Thymus (tissue), 11 donors: Measurements from ENCODE around the gene TMEM266. TPM values are rescaled to one million over a fixed set of nuclear protein-coding genes. Genes with fewer than 3 reads are reported as not detected.

Experiments
- DNase-seq, 9 donors: peaks; one replicate each; pipeline ENCODE4 v3.0.0-alpha.2; 2013; ENCODE audit warnings: low spot score in 9 of 9, low read depth in 6 of 9, missing footprints in 1 of 9
- H3K27ac ChIP-seq, 2 donors: one replicate each; pipeline ENCODE4 v1.5.1; 2013; ENCODE audit warnings: control low read depth in 1 of 2, low read depth in 1 of 2, low read length in 1 of 2, mild to moderate bottlenecking in 1 of 2, moderate library complexity in 1 of 2
- H3K27me3 ChIP-seq, 2 donors: one replicate each; pipeline ENCODE4 v1.5.1; 2013; ENCODE audit warnings: low read length in 1 of 2; ENCODE audit not compliant: control insufficient read depth in 2 of 2, insufficient read depth in 1 of 2
- H3K36me3 ChIP-seq, 2 donors: one replicate each; pipeline ENCODE4 v1.5.1; 2013; ENCODE audit warnings: low read length in 1 of 2, mild to moderate bottlenecking in 1 of 2, moderate library complexity in 1 of 2; ENCODE audit not compliant: control insufficient read depth in 2 of 2, insufficient read depth in 2 of 2
- H3K4me1 ChIP-seq, 2 donors: one replicate each; pipeline ENCODE4 v1.5.1; 2013; ENCODE audit warnings: low read length in 2 of 2; ENCODE audit not compliant: control insufficient read depth in 2 of 2, insufficient read depth in 2 of 2
- H3K4me3 ChIP-seq, 2 donors: one replicate each; pipeline ENCODE4 v1.5.1; 2013; ENCODE audit warnings: low read length in 2 of 2, control low read depth in 1 of 2, mild to moderate bottlenecking in 1 of 2
- H3K9me3 ChIP-seq, 2 donors: one replicate each; pipeline ENCODE4 v1.5.1; 2013; ENCODE audit warnings: low read length in 1 of 2, mild to moderate bottlenecking in 1 of 2; ENCODE audit not compliant: control insufficient read depth in 2 of 2, insufficient read depth in 1 of 2
- WGBS: extraction: QIAGEN DNeasy Blood & Tissue Kit; methylation state at CpG from one replicate; pipeline ENCODE4 v1.1.7; 2013; 5-methylcytosine and 5-hydroxymethylcytosine counted together
- polyA plus RNA-seq: library from polyadenylated mRNA; stranded (reverse); fragments of 200-250 nt; gene quantifications from one replicate; pipeline ENCODE4 v1.2.3, GENCODE V29; 2013
- total RNA-seq: library from RNA; stranded (reverse); fragments of 120-200 nt; gene quantifications from one replicate; pipeline ENCODE4 v1.2.4, GENCODE V29; 2013
- donor health status: healthy.

TMEM266 gene
- total and polyA plus RNA-seq, 2 donors, result 1.2 TPM

DNA sequence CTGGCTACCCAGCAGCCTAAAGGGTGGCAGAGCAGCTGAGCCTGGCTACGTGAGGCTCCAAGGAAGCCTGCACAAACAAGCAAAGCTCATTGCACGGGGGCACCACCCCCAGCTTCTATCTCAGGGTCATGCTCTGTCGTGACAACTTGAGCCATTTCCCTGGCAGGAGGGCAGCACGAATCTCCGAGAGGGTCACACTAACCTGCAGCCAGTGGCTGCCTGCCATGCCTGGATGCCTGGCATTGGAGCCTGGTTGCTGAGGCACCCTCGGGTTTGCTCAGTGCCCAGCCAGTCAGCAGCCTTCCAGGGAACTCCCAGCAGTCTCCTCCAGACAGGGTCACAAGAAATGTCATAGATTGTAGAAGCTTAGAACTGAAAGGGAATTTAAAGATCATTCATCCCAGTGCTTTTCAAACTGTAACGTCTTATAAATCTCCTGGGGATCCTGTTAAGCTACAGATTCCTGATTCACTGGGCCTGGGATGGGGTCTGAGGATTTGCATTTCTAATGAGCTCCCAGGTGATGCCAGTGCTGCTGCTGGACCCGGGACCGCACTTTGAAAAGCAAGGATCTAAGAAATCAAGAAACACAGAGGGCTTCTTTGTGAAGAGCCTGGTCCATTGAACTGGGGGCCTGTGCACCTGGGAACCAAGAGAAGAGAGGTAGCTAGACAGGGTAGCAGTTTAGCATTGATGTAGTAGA, 48.4 kb downstream of the TMEM266 start:
- Histone ChIP-seq H3K4me3 (no peak overlapping the region), H3K4me1 (no peaks in the 10 kb centered on the region), H3K9me3 (no peaks in the 10 kb centered on the region), H3K27me3 (peaks cover 0 to 4% of the 10 kb centered on the region in 2 donors), H3K27ac (no peak overlapping the region), H3K36me3 (no peaks in the 10 kb centered on the region)
- DNase-seq, result no peak
- WGBS, result 79% methylated on average over 9 of the region's 9 CpGs

DNA sequence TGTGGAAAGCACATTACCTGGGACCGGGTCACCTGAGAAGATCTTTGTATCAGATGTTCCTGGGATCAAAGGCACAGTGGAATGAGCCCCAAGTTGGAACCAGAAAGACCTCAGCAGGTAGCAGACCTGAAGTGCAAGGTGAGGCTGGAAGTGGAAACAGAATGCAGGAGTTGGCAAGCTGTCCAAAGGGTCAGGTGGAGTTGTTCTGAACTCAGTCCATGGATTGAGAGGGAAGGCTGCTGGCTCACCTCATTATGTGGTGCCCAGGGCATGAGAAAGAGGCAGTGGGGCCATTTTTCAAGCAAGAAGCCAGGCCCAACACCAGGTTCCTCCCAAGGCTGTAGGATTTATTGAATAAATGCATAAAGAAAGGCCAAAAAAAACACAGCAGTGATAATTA, 49.3 kb downstream of the TMEM266 start:
- no peaks in the 10 kb centered on the region for H3K4me1 ChIP-seq
- H3K27me3 ChIP-seq, result peaks cover 0 to 4% of the 10 kb centered on the region in 2 donors
- WGBS, result 90% methylated on average over 1 of the region's 1 CpG
- no peaks in the 10 kb centered on the region for H3K36me3 ChIP-seq
- no peak overlapping the region for H3K27ac ChIP-seq
- DNase-seq, result no peak
- no peak overlapping the region for H3K4me3 ChIP-seq
- no peaks in the 10 kb centered on the region for H3K9me3 ChIP-seq

GRCh38 chr15:76114561-76114960, 54.8 kb downstream of the TMEM266 start:
- Histone ChIP-seq H3K4me1 (no peaks in the 10 kb centered on the region), H3K27ac (no peak overlapping the region), H3K9me3 (no peaks in the 10 kb centered on the region), H3K36me3 (no peaks in the 10 kb centered on the region), H3K4me3 (no peak overlapping the region), H3K27me3 (peaks cover 0 to 5% of the 10 kb centered on the region in 2 donors)
- no peak for DNase-seq
- 87% methylated on average over 3 of the region's 3 CpGs for WGBS

DNA sequence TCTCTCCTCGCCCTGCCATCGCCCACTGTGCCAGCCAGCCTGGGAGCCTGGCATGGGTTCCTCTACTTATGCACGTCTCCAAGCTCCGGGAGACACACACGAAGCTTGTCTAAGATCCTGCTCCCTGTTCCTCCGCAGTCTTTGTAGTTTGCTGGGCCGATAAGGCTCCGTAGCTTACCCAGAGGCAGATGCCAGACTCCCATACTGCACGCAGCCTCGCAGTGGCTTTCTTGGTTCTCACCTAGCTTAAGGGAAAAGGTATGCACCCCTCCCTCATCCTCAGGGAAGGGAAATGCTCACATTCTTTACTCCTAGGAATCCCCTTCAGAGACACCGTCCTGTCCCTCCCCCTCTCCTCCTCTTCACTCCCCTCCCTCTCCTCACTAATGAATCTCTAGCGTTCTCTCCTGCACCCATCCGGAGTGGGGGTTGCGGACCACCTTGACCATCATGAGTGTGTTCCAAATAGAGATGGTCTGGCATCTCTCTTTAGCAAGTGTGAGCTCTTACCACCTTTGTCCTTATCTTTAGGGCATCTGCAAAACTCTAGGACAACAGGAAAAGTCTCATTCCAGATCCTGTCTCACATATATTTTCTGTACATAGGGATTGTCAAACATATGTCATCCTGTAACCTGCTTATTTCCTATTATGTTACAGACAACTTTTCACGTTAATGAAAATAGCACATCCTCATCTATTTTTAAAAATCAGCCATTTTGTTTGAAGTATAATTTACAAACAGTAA, 56.5 kb downstream of the TMEM266 start:
- DNase-seq, result no peak
- no peaks in the 10 kb centered on the region for H3K4me1 ChIP-seq
- no peaks in the 10 kb centered on the region for H3K9me3 ChIP-seq
- H3K4me3 ChIP-seq, result no peak overlapping the region
- WGBS, result 85% methylated on average over 15 of the region's 15 CpGs
- peaks cover 0 to 5% of the 10 kb centered on the region in 2 donors for H3K27me3 ChIP-seq
- H3K36me3 ChIP-seq, result no peaks in the 10 kb centered on the region
- no peak overlapping the region for H3K27ac ChIP-seq

DNA sequence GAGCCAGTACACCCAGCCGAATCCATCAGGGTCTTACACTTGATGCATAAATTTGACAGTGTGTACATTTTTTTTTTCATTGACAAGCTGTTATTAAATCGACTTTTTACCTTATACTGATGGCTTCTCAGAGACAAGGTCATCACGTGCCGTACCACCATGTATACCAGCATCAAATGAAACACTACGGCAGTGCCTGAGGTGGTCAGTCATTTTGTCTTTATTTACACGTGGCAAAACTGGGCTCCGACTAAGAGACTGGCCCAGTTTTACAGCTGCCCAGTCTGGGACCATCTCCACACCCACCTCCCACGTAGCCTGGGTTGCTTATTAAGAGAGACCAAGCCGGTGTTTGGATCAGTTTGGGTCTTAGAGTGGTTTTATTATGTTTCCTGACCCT, 57.4 kb downstream of the TMEM266 start:
- Histone ChIP-seq H3K4me3 (no peak overlapping the region), H3K27ac (no peak overlapping the region), H3K4me1 (no peaks in the 10 kb centered on the region), H3K36me3 (no peaks in the 10 kb centered on the region), H3K27me3 (peaks cover 0 to 5% of the 10 kb centered on the region in 2 donors), H3K9me3 (no peaks in the 10 kb centered on the region)
- DNase-seq, result no peak
- WGBS, result 94% methylated on average over 9 of the region's 9 CpGs

DNA sequence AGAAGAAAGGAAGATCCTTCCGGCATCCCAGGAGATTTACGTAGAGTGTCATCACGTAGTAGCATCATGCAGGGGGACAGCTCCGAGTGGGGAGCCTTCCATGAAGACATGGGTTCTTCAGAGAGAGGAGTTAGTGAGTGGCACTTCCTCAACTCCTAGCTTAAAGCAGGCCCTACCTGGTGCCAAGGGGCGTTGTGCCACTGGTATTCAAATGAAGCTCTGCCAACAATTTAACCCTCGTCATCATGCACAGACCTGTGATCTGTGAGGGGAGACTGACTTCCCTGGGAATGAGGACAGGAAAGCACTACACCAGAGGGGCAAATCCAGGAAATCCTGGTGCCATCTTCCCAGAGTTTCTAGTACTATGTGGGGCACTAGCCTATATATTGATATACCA, 59.0 kb downstream of the TMEM266 start:
- Histone ChIP-seq H3K9me3 (no peaks in the 10 kb centered on the region), H3K27ac (no peak overlapping the region), H3K4me3 (no peak overlapping the region), H3K4me1 (no peaks in the 10 kb centered on the region), H3K36me3 (no peaks in the 10 kb centered on the region), H3K27me3 (peaks cover 0 to 5% of the 10 kb centered on the region in 2 donors)
- DNase-seq, result no peak
- 96% methylated on average over 6 of the region's 6 CpGs for WGBS

GRCh38 chr15:76123031-76123430, 63.2 kb downstream of the TMEM266 start:
- Histone ChIP-seq H3K4me3 (no peak overlapping the region), H3K4me1 (no peaks in the 10 kb centered on the region)

DNA sequence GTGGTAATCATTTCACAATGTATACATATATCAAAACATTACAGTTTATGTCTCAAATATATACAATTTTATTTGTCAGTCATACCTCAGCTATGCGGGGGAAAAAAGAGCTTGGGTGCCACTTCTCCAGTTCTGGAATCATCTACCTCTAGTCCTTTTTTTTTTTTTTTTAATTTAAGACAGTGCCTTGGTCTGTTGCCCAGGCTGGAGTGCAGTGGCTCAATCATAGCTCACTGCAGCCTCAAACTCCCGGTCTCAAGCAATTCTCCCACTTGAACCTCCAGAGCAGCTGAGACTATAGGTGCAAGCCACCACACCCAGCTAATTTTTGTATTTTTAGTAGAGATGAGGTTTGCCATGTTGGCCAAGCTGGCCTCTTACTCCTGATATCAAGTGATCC, 67.4 kb downstream of the TMEM266 start:
- DNase-seq, result no peak
- Histone ChIP-seq H3K9me3 (no peaks in the 10 kb centered on the region), H3K27me3 (no peaks in the 10 kb centered on the region), H3K36me3 (no peaks in the 10 kb centered on the region), H3K27ac (no peak overlapping the region), H3K4me1 (no peaks in the 10 kb centered on the region), H3K4me3 (no peak overlapping the region)
- 96% methylated on average over 2 of the region's 2 CpGs for WGBS

More at GRCh38 chr15:76123031-76123430, 63.2 kb downstream of the TMEM266 start:
- Histone ChIP-seq H3K36me3 (no peaks in the 10 kb centered on the region), H3K9me3 (no peaks in the 10 kb centered on the region), H3K27me3 (no peaks in the 10 kb centered on the region), H3K27ac (no peak overlapping the region)
- no peak for DNase-seq

- H3K4me1 ChIP-seq, result no peaks in the 10 kb centered on the region
- H3K36me3 ChIP-seq, result no peaks in the 10 kb centered on the region
- no peaks in the 10 kb centered on the region for H3K9me3 ChIP-seq
- no peaks in the 10 kb centered on the region for H3K27me3 ChIP-seq
- no peak for DNase-seq
- WGBS, result 77% methylated on average over 4 of the region's 4 CpGs
- H3K4me3 ChIP-seq, result no peak overlapping the region
- H3K27ac ChIP-seq, result no peak overlapping the region
Measured at GRCh38 chr15:76127880-76128279, 68.1 kb downstream of the TMEM266 start.
